HG03175 (cell line): ENCODE measurements around the gene ASB16.
"Not testable (repeated sequence)": the region's sequence is repeated elsewhere in the genome, so short reads cannot be mapped to it uniquely, and the experiment has no call there.

Source experiments
- ATAC-seq: cut with Tn5 transposase; IDR thresholded peaks from one replicate; pipeline ENCODE4 v1.9.1; 2021; ENCODE audit warnings: mild to moderate bottlenecking, moderate library complexity; ENCODE audit not compliant: unreplicated experiment

The ASB16 gene

GRCh38 chr17:44146375-44147346, 23.8 kb upstream of the ASB16 start:
- ATAC-seq = no peak

- no peak for ATAC-seq
Observed at GRCh38 chr17:44147812-44148211, 22.7 kb upstream of the ASB16 start.

- not testable (repeated sequence) for ATAC-seq
Observed at GRCh38 chr17:44149066-44149465, 21.4 kb upstream of the ASB16 start.

- no peak for ATAC-seq
Observed at GRCh38 chr17:44149750-44150329, 20.7 kb upstream of the ASB16 start.

- ATAC-seq = no peak
Observed at GRCh38 chr17:44152875-44153274, 17.6 kb upstream of the ASB16 start.

- ATAC-seq = no peak
Observed at GRCh38 chr17:44155488-44155887, 15.0 kb upstream of the ASB16 start.

GRCh38 chr17:44159519-44160210, 10.8 kb upstream of the ASB16 start:
- no peak for ATAC-seq

- ATAC-seq = no peak
Observed at GRCh38 chr17:44164476-44164875, 6.0 kb upstream of the ASB16 start.

GRCh38 chr17:44167181-44167861, 3.2 kb upstream of the ASB16 start:
- ATAC-seq = no peak

GRCh38 chr17:44170135-44170498, 387 bp upstream of the ASB16 start:
- no peak for ATAC-seq

- ATAC-seq = no peak
Observed at GRCh38 chr17:44171931-44172455, 1.5 kb downstream of the ASB16 start.

- no peak for ATAC-seq
Observed at GRCh38 chr17:44174427-44174826, 3.9 kb downstream of the ASB16 start.

- no peak for ATAC-seq
Observed at GRCh38 chr17:44176257-44176656, 5.8 kb downstream of the ASB16 start.

GRCh38 chr17:44176671-44177501, 6.4 kb downstream of the ASB16 start:
- no peak for ATAC-seq

- ATAC-seq = no peak
Observed at GRCh38 chr17:44177640-44178039, 7.1 kb downstream of the ASB16 start.

- no peak for ATAC-seq
Observed at GRCh38 chr17:44178133-44178532, 7.6 kb downstream of the ASB16 start.

- no peak for ATAC-seq
Observed at GRCh38 chr17:44183024-44183423, 12.5 kb downstream of the ASB16 start.

GRCh38 chr17:44184212-44184810, 13.8 kb downstream of the ASB16 start:
- ATAC-seq = no peak

GRCh38 chr17:44186307-44187130, 16.0 kb downstream of the ASB16 start, which contains the start of gene TMUB2:
Gene TMUB2 (plus strand): TSS chr17:44186972. CDS start chr17:44187709, 737 bp downstream.
- ATAC-seq = peak; percentile 91
